HFFc6 (cell line): ENCODE data around the gene TATDN3. TPM values are rescaled to one million over a fixed set of nuclear protein-coding genes. Genes with fewer than 3 reads are reported as not detected.
A peak's percentile ranks its signal among the peaks of the same experiment; 100 is the strongest.

Source experiments
- DNase-seq: peaks from one replicate; pipeline ENCODE4 v3.0.0-alpha.2; 2018
- H3K27ac Mint-ChIP-seq: 2 replicates; pipeline ENCODE4 v1.8.0; 2020; ENCODE audit warnings: mild to moderate bottlenecking, mixed read lengths
- H3K27me3 Mint-ChIP-seq: 2 replicates; pipeline ENCODE4 v1.8.0; 2021; ENCODE audit warnings: mild to moderate bottlenecking, moderate library complexity, mixed read lengths; ENCODE audit not compliant: insufficient read depth
- H3K36me3 Mint-ChIP-seq: 2 replicates; pipeline ENCODE4 v1.8.0; 2021; ENCODE audit warnings: low read depth, mixed read lengths
- H3K4me1 Mint-ChIP-seq: 2 replicates; pipeline ENCODE4 v1.8.0; 2020; ENCODE audit warnings: low read depth, mixed read lengths
- H3K4me3 Mint-ChIP-seq: 2 replicates; pipeline ENCODE4 v1.8.0; 2020; ENCODE audit warnings: mild to moderate bottlenecking, moderate library complexity, mixed read lengths
- H3K9me3 Mint-ChIP-seq: 2 replicates; pipeline ENCODE4 v1.8.0; 2020; ENCODE audit warnings: mild to moderate bottlenecking, mixed read lengths
- total RNA-seq, 6 experiments: library from RNA; stranded (reverse); fragmentation: NEBNext Ultra II Directional; extraction: Animal tissue kit (Norgen Biotek cat#: 25700); gene quantifications; 2 replicates in 1 of 6; 3 replicates in 5 of 6; pipeline ENCODE4 v1.2.3, GENCODE V29; 2021
- TF ChIP-seq, protein P1 (sequence below): fragments of 200-600 bp; sonication (generic); IDR thresholded peaks from 2 replicates; pipeline ENCODE4 v1.5.0; 2021; ENCODE audit warnings: antibody characterized with exemption, mild to moderate bottlenecking

Gene TATDN3
- total RNA-seq, 6 experiments from 2014 or later: 8.6 to 14.4 (median 12.1) TPM

DNA sequence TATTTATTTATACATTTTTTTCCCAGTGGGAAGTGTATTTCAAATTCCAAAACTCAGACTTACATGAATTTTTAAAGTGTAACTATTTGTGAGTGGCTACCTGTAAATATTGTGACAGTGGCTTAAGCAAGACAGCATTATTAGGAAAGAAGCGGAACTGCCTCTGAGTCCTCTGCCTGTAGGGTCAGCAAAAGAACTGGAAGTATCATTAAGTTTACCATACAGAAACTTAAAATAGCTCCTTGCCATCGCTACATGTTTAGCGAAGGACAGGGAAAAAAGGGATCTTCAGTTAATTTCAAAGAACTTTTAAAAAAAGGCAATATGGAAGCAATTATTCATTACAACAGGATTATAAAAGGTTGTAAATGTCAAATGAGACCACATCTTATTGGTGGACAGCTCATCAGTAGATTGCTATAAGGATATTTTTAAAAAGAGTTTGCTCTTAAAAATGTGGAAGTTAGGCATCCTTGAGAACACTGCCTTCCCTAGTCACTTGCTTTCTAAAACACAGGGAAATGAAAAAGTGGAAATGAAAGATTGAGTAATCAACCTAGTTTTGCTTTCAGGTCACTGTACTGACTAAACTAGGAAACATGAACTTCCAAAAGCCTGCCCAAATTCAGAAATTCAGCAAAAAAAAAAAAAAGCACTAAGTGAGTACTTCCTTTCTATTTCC, 39.3 kb upstream of the TATDN3 start:
- Mint-ChIP-seq H3K36me3 (no peaks in the 10 kb centered on the region), H3K27ac (peak overlapping the region; percentile 83), H3K4me1 (peaks cover 41% of the 10 kb centered on the region), H3K9me3 (no peaks in the 10 kb centered on the region), H3K4me3 (peak overlapping the region; percentile 87), H3K27me3 (no peaks in the 10 kb centered on the region)
- TF ChIP-seq, protein P1, sequence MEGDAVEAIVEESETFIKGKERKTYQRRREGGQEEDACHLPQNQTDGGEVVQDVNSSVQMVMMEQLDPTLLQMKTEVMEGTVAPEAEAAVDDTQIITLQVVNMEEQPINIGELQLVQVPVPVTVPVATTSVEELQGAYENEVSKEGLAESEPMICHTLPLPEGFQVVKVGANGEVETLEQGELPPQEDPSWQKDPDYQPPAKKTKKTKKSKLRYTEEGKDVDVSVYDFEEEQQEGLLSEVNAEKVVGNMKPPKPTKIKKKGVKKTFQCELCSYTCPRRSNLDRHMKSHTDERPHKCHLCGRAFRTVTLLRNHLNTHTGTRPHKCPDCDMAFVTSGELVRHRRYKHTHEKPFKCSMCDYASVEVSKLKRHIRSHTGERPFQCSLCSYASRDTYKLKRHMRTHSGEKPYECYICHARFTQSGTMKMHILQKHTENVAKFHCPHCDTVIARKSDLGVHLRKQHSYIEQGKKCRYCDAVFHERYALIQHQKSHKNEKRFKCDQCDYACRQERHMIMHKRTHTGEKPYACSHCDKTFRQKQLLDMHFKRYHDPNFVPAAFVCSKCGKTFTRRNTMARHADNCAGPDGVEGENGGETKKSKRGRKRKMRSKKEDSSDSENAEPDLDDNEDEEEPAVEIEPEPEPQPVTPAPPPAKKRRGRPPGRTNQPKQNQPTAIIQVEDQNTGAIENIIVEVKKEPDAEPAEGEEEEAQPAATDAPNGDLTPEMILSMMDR: no peak
- peak; percentile 18 for DNase-seq

DNA sequence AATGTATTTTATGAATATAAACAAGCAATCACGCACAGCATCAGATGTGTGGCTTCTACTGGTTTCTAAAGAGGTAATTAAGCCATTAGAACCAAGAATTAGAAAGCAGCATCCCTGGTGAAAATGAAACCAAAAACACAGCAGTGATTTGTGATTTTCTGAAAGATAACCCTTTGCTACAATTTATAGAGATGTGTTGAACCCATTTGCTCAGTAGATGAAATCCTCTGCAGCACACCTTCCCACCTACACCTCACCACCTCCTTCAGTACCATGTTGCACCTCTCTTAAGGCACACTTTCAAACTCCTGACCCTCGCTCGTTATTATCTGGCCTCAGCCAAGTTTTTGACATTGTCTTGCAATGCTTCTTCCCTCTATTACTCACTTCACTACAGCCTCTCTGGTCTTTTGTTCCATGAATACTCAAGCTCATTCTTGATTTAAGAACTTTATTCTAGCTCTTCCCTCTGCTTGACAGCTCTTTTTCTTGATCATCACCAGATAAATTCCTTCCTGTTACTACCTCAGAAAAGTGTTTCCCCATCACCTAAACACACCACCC, 38.7 kb upstream of the TATDN3 start:
- peaks cover 43% of the 10 kb centered on the region for H3K4me1 Mint-ChIP-seq
- no peaks in the 10 kb centered on the region for H3K27me3 Mint-ChIP-seq
- no peaks in the 10 kb centered on the region for H3K36me3 Mint-ChIP-seq
- H3K27ac Mint-ChIP-seq: peak overlapping the region; percentile 83
- no peak for DNase-seq
- peak overlapping the region; percentile 87 for H3K4me3 Mint-ChIP-seq
- no peaks in the 10 kb centered on the region for H3K9me3 Mint-ChIP-seq
- TF ChIP-seq, protein P1: no peak

DNA sequence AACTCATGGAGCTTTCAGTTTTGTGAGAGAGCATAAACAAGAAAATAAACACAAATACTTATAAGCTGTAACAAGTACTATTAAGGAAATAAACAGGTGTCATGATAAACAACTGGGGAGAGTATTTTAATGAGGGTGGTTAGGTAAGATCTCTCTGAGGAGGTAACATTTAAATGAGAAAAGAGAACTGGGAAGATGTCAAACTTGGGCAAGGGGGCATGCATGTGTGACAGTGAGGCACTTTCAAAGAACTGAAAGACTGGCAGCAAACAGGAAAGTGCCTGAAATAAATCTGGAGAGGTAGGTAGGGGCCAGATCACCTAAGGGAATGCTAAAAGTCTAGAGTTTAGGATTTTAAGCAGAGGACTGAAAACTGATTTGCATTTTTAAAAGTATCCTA, 37.9 kb upstream of the TATDN3 start:
- Mint-ChIP-seq H3K4me1 (peaks cover 46% of the 10 kb centered on the region), H3K27me3 (no peaks in the 10 kb centered on the region), H3K4me3 (no peak overlapping the region), H3K9me3 (no peaks in the 10 kb centered on the region), H3K27ac (peak overlapping the region; percentile 8), H3K36me3 (no peaks in the 10 kb centered on the region)
- TF ChIP-seq, protein P1: no peak
- DNase-seq: no peak

DNA sequence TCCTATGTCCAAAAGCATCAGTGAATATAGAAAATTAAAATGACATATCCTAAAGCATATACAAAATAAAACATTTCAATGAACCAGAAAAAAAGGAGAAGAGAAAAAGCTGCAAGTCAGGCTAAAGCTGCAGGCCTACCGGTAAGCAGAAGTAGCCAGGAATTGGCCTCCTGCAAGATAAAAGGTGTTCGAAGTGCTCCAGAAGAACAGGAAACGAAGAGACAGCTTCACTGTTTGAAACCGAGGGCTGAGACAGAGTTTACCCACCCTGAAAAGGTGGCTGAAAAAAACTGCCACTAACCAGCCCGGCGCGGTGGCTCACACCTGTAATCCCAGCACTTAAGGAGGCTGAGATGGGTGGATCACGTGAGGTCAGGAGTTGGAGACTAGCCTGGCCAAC, 37.5 kb upstream of the TATDN3 start:
- H3K9me3 Mint-ChIP-seq: no peaks in the 10 kb centered on the region
- peaks cover 46% of the 10 kb centered on the region for H3K4me1 Mint-ChIP-seq
- peak overlapping the region; percentile 8; the same call in 1 of the 2 replicates for H3K27ac Mint-ChIP-seq
- no peak for DNase-seq
- H3K4me3 Mint-ChIP-seq: no peak overlapping the region
- H3K36me3 Mint-ChIP-seq: no peaks in the 10 kb centered on the region
- TF ChIP-seq, protein P1: no peak
- no peaks in the 10 kb centered on the region for H3K27me3 Mint-ChIP-seq

GRCh38 chr1:212754680-212755079, 37.0 kb upstream of the TATDN3 start:
- Mint-ChIP-seq H3K9me3 (no peaks in the 10 kb centered on the region), H3K27ac (no peak overlapping the region), H3K27me3 (no peaks in the 10 kb centered on the region), H3K4me1 (peaks cover 44% of the 10 kb centered on the region), H3K36me3 (no peaks in the 10 kb centered on the region), H3K4me3 (no peak overlapping the region)
- TF ChIP-seq, protein P1: no peak
- DNase-seq: no peak
